Activated CD4-positive, alpha-beta T cell treated with anti-CD3 and anti-CD28 coated beads, Interleukin-2, amount 50 U/mL, for 48 hours (primary cell): ENCODE measurements around the gene EXOC4.

Experiments
- DNase-seq, 2 experiments: peaks; one replicate each; pipeline ENCODE4 v3.0.0-alpha.2; 2020

Gene EXOC4

DNA sequence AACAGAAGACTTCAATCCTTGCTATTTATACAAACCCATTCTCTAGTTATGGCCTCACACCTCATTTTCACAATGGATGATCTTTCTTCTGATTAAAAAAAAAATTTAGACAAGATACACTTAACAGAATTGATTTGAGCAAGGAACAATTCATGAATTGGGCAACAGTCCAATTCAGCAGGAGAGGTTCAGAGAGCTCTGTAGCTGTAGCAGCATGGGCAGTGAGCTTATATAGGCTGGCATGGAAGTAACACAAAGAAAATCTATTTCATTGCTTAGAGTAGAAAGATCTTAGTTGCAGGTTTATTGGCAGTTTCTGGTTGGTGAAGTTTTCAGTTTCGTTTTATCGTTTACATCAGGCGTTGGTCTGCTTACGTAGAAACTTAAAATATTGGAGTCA is 851.3 kb downstream of the EXOC4 start:
- no peak for DNase-seq

DNA sequence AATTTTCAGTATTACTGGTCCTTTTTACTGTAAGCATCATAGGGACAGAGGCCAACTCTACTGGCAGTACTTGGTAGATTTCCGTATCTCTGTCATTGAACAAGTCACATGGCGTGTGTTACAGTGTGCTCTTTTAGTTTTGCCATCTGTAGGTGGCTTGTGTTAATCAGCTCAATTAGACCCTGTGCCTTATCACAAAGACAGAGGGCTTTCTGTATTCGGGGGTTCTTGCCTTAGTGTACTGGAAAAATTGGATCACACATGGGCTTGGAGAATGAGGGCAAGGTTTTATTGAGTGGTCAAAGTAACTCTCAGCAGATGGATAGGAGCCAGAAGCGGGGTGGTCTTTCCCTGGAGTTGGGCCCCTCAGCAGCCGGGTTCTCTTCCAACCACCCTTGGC is 853.0 kb downstream of the EXOC4 start:
- DNase-seq: no peak

DNA sequence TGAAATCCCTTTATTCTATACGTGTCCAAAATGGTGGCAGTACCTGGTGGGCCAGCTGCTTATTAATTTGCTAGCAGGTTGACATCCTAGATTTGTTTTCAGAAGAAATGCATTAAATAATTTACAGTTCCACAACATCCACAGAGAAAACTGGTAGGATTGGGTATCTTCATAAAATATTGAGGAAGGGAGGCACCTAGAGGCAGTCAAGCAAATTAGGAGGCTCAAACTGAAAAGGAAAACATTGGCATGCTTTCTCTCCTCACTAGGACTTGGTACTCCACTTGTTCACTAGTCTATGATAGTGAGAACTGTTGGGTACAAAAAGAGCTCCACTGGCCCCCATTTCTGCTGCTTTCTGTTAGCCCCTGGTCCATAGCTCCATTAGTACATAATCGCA is 855.9 kb downstream of the EXOC4 start:
- DNase-seq: no peak

DNA sequence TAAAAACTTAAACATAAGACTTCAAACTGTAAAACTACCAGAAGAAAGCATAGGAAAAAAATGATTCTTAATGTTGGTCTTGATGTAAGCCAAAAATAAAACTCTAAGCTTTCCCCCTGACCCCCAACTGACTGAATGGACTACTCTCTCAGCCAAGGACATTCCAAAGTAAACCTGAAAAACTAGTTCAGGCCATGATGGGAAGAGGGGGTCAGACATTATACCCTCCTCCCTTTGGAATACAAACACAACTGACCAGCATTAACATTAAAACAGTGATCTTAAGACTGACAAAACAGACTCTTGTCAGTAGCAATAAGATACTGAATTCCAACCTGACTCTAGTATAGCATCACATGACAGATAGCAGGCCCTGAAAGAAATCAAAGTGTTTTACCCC is 860.8 kb downstream of the EXOC4 start:
- DNase-seq: no peak

DNA sequence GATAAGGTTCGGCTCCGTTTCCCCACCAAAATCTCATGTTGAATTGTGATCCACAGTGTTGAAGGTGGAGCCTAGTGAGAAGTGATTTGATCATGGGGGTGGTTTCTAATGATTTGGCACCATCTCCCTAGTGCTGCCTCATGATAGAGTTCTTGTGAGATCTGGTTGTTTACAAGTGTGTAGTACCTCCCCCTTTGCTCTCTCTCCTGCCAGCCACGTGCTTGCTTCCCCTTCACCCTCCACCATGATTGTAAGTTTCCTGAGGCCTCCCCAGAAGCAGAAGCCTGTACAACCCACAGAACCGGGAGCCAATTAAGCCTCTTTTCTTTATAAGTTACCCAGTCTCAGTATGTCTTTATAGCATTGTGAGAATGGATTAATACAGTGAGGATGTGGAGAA is 862.1 kb downstream of the EXOC4 start:
- DNase-seq: no peak
